GM23338 (cell line): ENCODE data around the gene FOXJ2. TPM values are rescaled to one million over a fixed set of nuclear protein-coding genes. Genes with fewer than 3 reads are reported as not detected.
A peak's percentile ranks its signal among the peaks of the same experiment; 100 is the strongest.
"Not testable (repeated sequence)": the region's sequence is repeated elsewhere in the genome, so short reads cannot be mapped to it uniquely, and the experiment has no call there.

Experiments
- ATAC-seq: fragments of 200-7000 bp; cut with Tn5 transposase; 3 replicates; pipeline ENCODE4 v1.9.1; 2020
- DNase-seq: peaks from one replicate; pipeline ENCODE4 v3.0.0-alpha.2; 2015; ENCODE audit warnings: low spot score
- H2AFZ ChIP-seq: fragments of 200-600 bp; sonication (generic); 2 replicates; pipeline ENCODE4 v1.8.0; 2016; ENCODE audit warnings: antibody characterized with exemption, mild to moderate bottlenecking, moderate library complexity
- H3F3A ChIP-seq: fragments of 200-600 bp; sonication (generic); replicated peaks from 2 replicates; pipeline ENCODE4 v1.8.0; 2017; ENCODE audit warnings: antibody characterized with exemption, mixed run types, low read depth
- H3K27ac ChIP-seq: fragments of 200-600 bp; sonication (generic); 2 replicates; pipeline ENCODE4 v1.6.1; 2016; ENCODE audit warnings: low read depth
- H3K27me3 ChIP-seq: fragments of 200-600 bp; sonication (generic); 2 replicates; pipeline ENCODE4 v1.8.0; 2016; ENCODE audit warnings: mild to moderate bottlenecking, mixed run types, moderate library complexity; ENCODE audit not compliant: insufficient read depth
- H3K36me3 ChIP-seq: fragments of 200-600 bp; sonication (generic); 2 replicates; pipeline ENCODE4 v1.8.0; 2016; ENCODE audit warnings: mild to moderate bottlenecking; ENCODE audit not compliant: insufficient read depth
- H3K4me1 ChIP-seq: fragments of 200-600 bp; sonication (generic); 2 replicates; pipeline ENCODE4 v1.8.0; 2016; ENCODE audit warnings: mild to moderate bottlenecking, moderate library complexity; ENCODE audit not compliant: insufficient read depth
- H3K4me2 ChIP-seq: fragments of 200-600 bp; sonication (generic); 2 replicates; pipeline ENCODE4 v1.7.1; 2017; ENCODE audit warnings: mixed run types
- H3K4me3 ChIP-seq: fragments of 200-600 bp; sonication (generic); 2 replicates; pipeline ENCODE4 v1.6.1; 2016; ENCODE audit warnings: mixed run types
- H3K79me2 ChIP-seq: fragments of 200-600 bp; sonication (generic); replicated peaks from 2 replicates; pipeline ENCODE4 v1.8.0; 2017; ENCODE audit warnings: mild to moderate bottlenecking; ENCODE audit not compliant: insufficient read depth
- H3K9me2 ChIP-seq: fragments of 200-600 bp; sonication (generic); 2 replicates; pipeline ENCODE4 v1.8.0; 2017; ENCODE audit not compliant: insufficient read depth
- H4K20me1 ChIP-seq: fragments of 200-600 bp; sonication (generic); replicated peaks from 2 replicates; pipeline ENCODE4 v1.8.0; 2017; ENCODE audit warnings: mild to moderate bottlenecking; ENCODE audit not compliant: insufficient read depth
- H3K27ac Mint-ChIP-seq: 2 replicates; pipeline ENCODE4 v1.8.0; 2020; ENCODE audit warnings: inconsistent platforms, mild to moderate bottlenecking, moderate library complexity, mixed read lengths
- H3K27me3 Mint-ChIP-seq: 3 replicates; pipeline ENCODE4 v1.8.0; 2022; ENCODE audit warnings: low read depth, mild to moderate bottlenecking, moderate library complexity, mixed read lengths, inconsistent platforms; ENCODE audit not compliant: insufficient read depth, poor library complexity
- H3K36me3 Mint-ChIP-seq: 3 replicates; pipeline ENCODE4 v1.8.0; 2021; ENCODE audit warnings: low read depth, mild to moderate bottlenecking, inconsistent platforms, moderate library complexity, mixed read lengths
- H3K4me1 Mint-ChIP-seq: 3 replicates; pipeline ENCODE4 v1.8.0; 2020; ENCODE audit warnings: mild to moderate bottlenecking, inconsistent platforms, mixed read lengths
- H3K4me3 Mint-ChIP-seq: 3 replicates; pipeline ENCODE4 v1.8.0; 2021; ENCODE audit warnings: moderate library complexity, mild to moderate bottlenecking, inconsistent platforms, mixed read lengths
- H3K9me3 Mint-ChIP-seq: 3 replicates; pipeline ENCODE4 v1.8.0; 2020; ENCODE audit warnings: moderate library complexity, mild to moderate bottlenecking, inconsistent platforms, mixed read lengths
- CTCF ChIP-seq, 2 experiments: fragments of 200-600 bp in 1 of 2; sonication (generic) in 1 of 2; conservative IDR thresholded peaks; 2 replicates each; pipeline versions ENCODE4 v1.5.1 to v1.6.1; 2016 to 2017; ENCODE audit warnings: antibody characterized with exemption in 2 of 2, low read depth in 2 of 2, mild to moderate bottlenecking in 2 of 2, moderate library complexity in 1 of 2
- EZH2phosphoT487 ChIP-seq: fragments of 200-600 bp; sonication (generic); IDR thresholded peaks from one replicate; pipeline ENCODE4 v1.8.1; 2018; ENCODE audit warnings: antibody characterized with exemption; ENCODE audit not compliant: unreplicated experiment
- JUNB ChIP-seq: IDR thresholded peaks from one replicate; pipeline ENCODE4 v1.6.1; 2016; ENCODE audit warnings: antibody characterized with exemption; ENCODE audit not compliant: unreplicated experiment
- polyA plus RNA-seq: library from polyadenylated mRNA; unstranded; fragments of >200 nt; fragmentation: Nextera tagmentation; extraction: Ambion mirVana; gene quantifications from 2 replicates; pipeline ENCODE4 v1.2.1, GENCODE V29; 2016
- total RNA-seq: library from RNA; depleted of rRNA; stranded (reverse); fragments of >200 nt; shearing (Covaris generic); gene quantifications from 2 replicates; pipeline ENCODE4 v1.2.3, GENCODE V29; 2014

FOXJ2 gene
- total and polyA plus RNA-seq, 2 experiments from 2014 or later: 4.9 to 10.4 TPM

DNA sequence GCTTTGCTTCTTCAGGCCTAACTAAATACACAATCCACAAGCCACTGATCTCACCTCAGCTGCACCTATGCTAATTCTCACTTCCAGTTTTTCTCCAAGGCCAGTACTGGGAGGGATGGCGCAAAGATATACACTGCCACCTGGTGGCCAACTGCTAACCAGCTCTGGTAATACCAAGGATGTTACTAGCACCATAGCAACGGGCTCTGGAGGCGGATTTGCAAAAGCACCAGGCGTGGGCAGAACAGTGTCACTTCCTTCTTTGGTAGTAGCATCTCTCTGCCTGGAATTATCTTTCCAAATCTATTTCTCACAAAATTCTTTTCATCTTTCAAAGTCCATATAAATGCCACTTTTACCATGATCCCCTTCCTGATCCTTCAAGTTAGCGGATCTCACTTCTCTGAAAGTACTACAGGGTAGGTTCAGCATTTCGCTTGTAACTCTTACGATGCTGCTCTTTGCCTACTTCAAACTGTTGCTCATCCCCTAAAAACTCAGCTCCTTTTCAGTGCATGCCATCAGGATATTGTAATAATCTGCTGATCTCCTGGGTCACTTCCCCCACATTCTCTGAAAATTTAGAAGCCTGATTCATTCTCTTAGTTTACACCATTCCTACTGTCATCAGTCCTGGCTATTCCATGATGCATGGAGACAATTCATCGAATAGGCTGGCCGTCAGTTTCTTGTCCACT is 37.1 kb upstream of the FOXJ2 start:
- TF ChIP-seq EZH2phosphoT487 (no peak), JUNB (no peak), CTCF (conservative IDR thresholded peaks at IDR 0.05; ENCODE audit: low read depth in 2 of 2) (peak; percentile 85 to 97)
- Mint-ChIP-seq H3K4me3 (no peak overlapping the region), H3K9me3 (peaks cover 33% of the 10 kb centered on the region), H3K27ac (no peak overlapping the region), H3K4me1 (peaks cover 11% of the 10 kb centered on the region), H3K36me3 (peaks cover 26% of the 10 kb centered on the region), H3K27me3 (peaks cover 2% of the 10 kb centered on the region)
- Histone ChIP-seq H4K20me1 (no peaks in the 10 kb centered on the region), H3K4me3 (no peak overlapping the region), H3K36me3 (no peaks in the 10 kb centered on the region), H3K9me2 (no peaks in the 10 kb centered on the region), H3K4me1 (peaks cover 21% of the 10 kb centered on the region; the same call in 1 of the 2 replicates), H3K4me2 (no peak overlapping the region), H3F3A (no peaks in the 10 kb centered on the region), H3K27me3 (no peaks in the 10 kb centered on the region), H3K79me2 (no peaks in the 10 kb centered on the region), H3K27ac (no peak overlapping the region), H2AFZ (no peak overlapping the region)
- peak; percentile 99 for ATAC-seq
- peak; percentile 91 for DNase-seq

DNA sequence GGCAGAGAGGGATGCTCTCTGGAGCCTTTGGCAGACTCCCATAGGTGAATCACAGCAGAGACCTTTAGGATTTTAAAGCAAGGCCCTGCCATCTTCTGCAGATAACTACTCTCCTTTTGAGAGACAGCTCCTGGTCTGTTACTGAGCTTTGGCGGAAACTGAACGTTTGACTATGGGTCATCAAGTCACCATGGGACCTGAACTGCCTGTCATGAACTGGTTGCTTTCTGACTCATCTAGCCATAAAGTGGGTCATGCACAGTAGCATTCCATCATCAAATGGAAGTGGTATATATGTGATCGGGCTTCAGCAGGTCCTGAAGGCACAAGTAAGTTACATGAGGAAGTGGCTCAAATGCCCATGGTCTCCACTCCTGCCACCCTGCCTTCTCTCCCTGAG is 31.7 kb upstream of the FOXJ2 start:
- peaks cover 33% of the 10 kb centered on the region for H3K9me3 Mint-ChIP-seq
- not testable (repeated sequence) for H3K27ac Mint-ChIP-seq, H3K36me3 ChIP-seq, H3K79me2 ChIP-seq, H2AFZ ChIP-seq, H3K27ac ChIP-seq, DNase-seq, H3K27me3 ChIP-seq, H3K4me1 ChIP-seq, H3F3A ChIP-seq, H3K4me1 Mint-ChIP-seq, H3K27me3 Mint-ChIP-seq, H3K4me3 Mint-ChIP-seq, H3K4me2 ChIP-seq, H4K20me1 ChIP-seq, ATAC-seq, H3K9me2 ChIP-seq, H3K4me3 ChIP-seq
- H3K36me3 Mint-ChIP-seq: peaks cover 26% of the 10 kb centered on the region

DNA sequence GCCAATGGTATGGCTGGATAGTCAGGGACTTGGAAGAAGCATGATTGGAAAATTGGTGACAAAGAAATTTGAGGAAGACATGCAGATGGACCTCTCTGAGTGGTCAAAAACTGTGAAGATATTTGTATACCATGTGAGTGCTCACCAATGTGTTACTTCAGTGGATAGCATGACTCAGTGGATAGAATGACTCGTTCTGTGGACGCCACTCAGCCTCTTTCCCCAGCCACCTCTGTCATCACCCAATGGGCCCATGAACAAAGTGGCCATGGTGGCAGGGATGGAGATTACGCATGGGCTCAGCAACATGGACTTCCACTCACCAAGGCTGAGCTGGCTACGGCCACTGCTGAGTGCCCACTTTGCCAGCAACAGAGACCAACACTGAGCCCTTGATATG is 31.0 kb upstream of the FOXJ2 start:
- H3K4me1 Mint-ChIP-seq, H3K4me1 ChIP-seq, H3K79me2 ChIP-seq, H3K27ac Mint-ChIP-seq, H4K20me1 ChIP-seq, H3K27me3 Mint-ChIP-seq, H3K27me3 ChIP-seq, H2AFZ ChIP-seq, DNase-seq, H3K36me3 ChIP-seq, ATAC-seq, H3K9me2 ChIP-seq, H3K4me2 ChIP-seq, H3K4me3 Mint-ChIP-seq, H3K27ac ChIP-seq, H3F3A ChIP-seq, H3K4me3 ChIP-seq: not testable (repeated sequence)
- Mint-ChIP-seq H3K9me3 (peaks cover 29% of the 10 kb centered on the region), H3K36me3 (peaks cover 23% of the 10 kb centered on the region)

- ATAC-seq: not testable (repeated sequence)
Measured at GRCh38 chr12:8004897-8005296, 27.6 kb upstream of the FOXJ2 start.

More at GRCh38 chr12:8004897-8005296, 27.6 kb upstream of the FOXJ2 start:
- H3K4me3 Mint-ChIP-seq, H3F3A ChIP-seq, DNase-seq, H3K36me3 Mint-ChIP-seq, H3K27me3 ChIP-seq, H3K4me3 ChIP-seq, H2AFZ ChIP-seq, H3K27ac Mint-ChIP-seq, H3K9me2 ChIP-seq, H3K9me3 Mint-ChIP-seq, H3K27me3 Mint-ChIP-seq, H3K4me1 ChIP-seq, H3K4me2 ChIP-seq, H3K36me3 ChIP-seq, H3K79me2 ChIP-seq, H4K20me1 ChIP-seq, H3K4me1 Mint-ChIP-seq, H3K27ac ChIP-seq: not testable (repeated sequence)
